ENCODE data around the gene CARD8. TPM values are rescaled to one million over a fixed set of nuclear protein-coding genes. Genes with fewer than 3 reads are reported as not detected.

Gene CARD8
- total and polyA plus RNA-seq, 2 donors from 2014 or later: 11.4 to 53.1 TPM

GRCh38 chr19:48194041-48194843 lies 61.5 kb downstream of the CARD8 start:
- Histone ChIP-seq H3K27ac (ENCODE audit: low read depth in 2 of 2, low read length in 2 of 2) (no peak overlapping the region), H3K4me1 (ENCODE audit: control insufficient read depth in 2 of 3, insufficient read depth in 2 of 3, low read depth in 1 of 3, low read length in 3 of 3) (no peaks in the 10 kb centered on the region), H3K27me3 (ENCODE audit: control insufficient read depth, insufficient read depth, low read length) (no peaks in the 10 kb centered on the region), H3K4me3 (ENCODE audit: low read length in 3 of 3) (no peak overlapping the region), H3K9me3 (ENCODE audit: control insufficient read depth in 2 of 3, insufficient read depth in 1 of 3, low read length in 3 of 3) (no peaks in the 10 kb centered on the region), H3K36me3 (ENCODE audit: control insufficient read depth in 2 of 3, insufficient read depth in 3 of 3, low read length in 3 of 3) (no peaks in the 10 kb centered on the region), H3K9ac (ENCODE audit: low read length in 3 of 3) (no peak overlapping the region)
- intact Hi-C loops (cut with DNase I): no loop called here
- peak in 2 of 5 donors; percentile 26 to 61 for DNase-seq
- FAIRE-seq: no peak
- no peak for TF ChIP-seq CTCF (IDR thresholded peaks at IDR 0.05; ENCODE audit: borderline replicate concordance, extremely low read depth, insufficient read depth)

GRCh38 chr19:48192750-48193149 lies 63.0 kb downstream of the CARD8 start:
- no peak for TF ChIP-seq CTCF (IDR thresholded peaks at IDR 0.05; ENCODE audit: borderline replicate concordance, extremely low read depth, insufficient read depth)
- H3K4me1 ChIP-seq (ENCODE audit: control insufficient read depth in 2 of 3, insufficient read depth in 2 of 3, low read depth in 1 of 3, low read length in 3 of 3): no peaks in the 10 kb centered on the region

GRCh38 chr19:48190885-48191284 lies 64.8 kb downstream of the CARD8 start:
- Histone ChIP-seq H3K4me3 (ENCODE audit: low read length in 3 of 3) (no peak overlapping the region), H3K9ac (ENCODE audit: low read length in 3 of 3) (no peak overlapping the region), H3K9me3 (ENCODE audit: control insufficient read depth in 2 of 3, insufficient read depth in 1 of 3, low read length in 3 of 3) (no peaks in the 10 kb centered on the region), H3K36me3 (ENCODE audit: control insufficient read depth in 2 of 3, insufficient read depth in 3 of 3, low read length in 3 of 3) (no peaks in the 10 kb centered on the region), H3K4me1 (ENCODE audit: control insufficient read depth in 2 of 3, insufficient read depth in 2 of 3, low read depth in 1 of 3, low read length in 3 of 3) (no peaks in the 10 kb centered on the region), H3K27me3 (ENCODE audit: control insufficient read depth, insufficient read depth, low read length) (no peaks in the 10 kb centered on the region), H3K27ac (ENCODE audit: low read depth in 2 of 2, low read length in 2 of 2) (no peak overlapping the region)
- intact Hi-C loops (cut with DNase I): no loop called here
- FAIRE-seq (no peak), DNase-seq (no peak)
- no peak for TF ChIP-seq CTCF (IDR thresholded peaks at IDR 0.05; ENCODE audit: borderline replicate concordance, extremely low read depth, insufficient read depth)

More at GRCh38 chr19:48192750-48193149, 63.0 kb downstream of the CARD8 start:
- Histone ChIP-seq H3K9me3 (ENCODE audit: control insufficient read depth in 2 of 3, insufficient read depth in 1 of 3, low read length in 3 of 3) (no peaks in the 10 kb centered on the region), H3K27ac (ENCODE audit: low read depth in 2 of 2, low read length in 2 of 2) (no peak overlapping the region), H3K27me3 (ENCODE audit: control insufficient read depth, insufficient read depth, low read length) (no peaks in the 10 kb centered on the region), H3K36me3 (ENCODE audit: control insufficient read depth in 2 of 3, insufficient read depth in 3 of 3, low read length in 3 of 3) (no peaks in the 10 kb centered on the region), H3K9ac (ENCODE audit: low read length in 3 of 3) (no peak overlapping the region), H3K4me3 (ENCODE audit: low read length in 3 of 3) (no peak overlapping the region)
- intact Hi-C loops (cut with DNase I): no loop called here
- FAIRE-seq: no peak
- DNase-seq: peak in 1 of 5 donors; percentile 3
